ENCODE data around the gene KCNK7.

DNA sequence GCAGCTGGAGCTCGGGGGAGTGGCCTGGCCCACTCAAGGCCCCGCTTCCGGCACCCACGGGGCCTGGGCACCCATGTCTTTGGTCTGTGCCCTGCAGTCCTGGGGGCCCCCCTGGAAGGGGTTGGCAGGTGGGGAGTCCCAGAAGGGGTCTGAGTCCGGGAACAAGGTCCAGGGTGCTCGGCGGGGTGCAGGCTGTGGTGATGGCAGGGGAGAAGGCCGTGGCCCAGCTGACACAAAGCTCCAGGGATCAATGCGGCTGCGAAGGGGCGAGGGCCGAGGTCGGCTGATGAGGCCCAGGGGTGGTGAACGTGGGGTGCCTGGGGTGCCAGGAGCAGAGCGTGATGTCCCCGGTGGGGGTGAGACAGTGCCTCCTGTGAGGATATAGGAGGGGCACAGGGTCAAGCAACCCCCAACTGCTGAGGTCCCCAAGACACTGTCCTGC is 2.7 kb upstream of the KCNK7 start:
- TF ChIP-seq POLR2A (IDR thresholded peaks at IDR 0.05; ENCODE audit: extremely low read depth, insufficient read length) (no peak), MYC (IDR thresholded peaks at IDR 0.05; ENCODE audit: low read depth, low read length) (no peak)
- TF ChIP-seq, protein P1, sequence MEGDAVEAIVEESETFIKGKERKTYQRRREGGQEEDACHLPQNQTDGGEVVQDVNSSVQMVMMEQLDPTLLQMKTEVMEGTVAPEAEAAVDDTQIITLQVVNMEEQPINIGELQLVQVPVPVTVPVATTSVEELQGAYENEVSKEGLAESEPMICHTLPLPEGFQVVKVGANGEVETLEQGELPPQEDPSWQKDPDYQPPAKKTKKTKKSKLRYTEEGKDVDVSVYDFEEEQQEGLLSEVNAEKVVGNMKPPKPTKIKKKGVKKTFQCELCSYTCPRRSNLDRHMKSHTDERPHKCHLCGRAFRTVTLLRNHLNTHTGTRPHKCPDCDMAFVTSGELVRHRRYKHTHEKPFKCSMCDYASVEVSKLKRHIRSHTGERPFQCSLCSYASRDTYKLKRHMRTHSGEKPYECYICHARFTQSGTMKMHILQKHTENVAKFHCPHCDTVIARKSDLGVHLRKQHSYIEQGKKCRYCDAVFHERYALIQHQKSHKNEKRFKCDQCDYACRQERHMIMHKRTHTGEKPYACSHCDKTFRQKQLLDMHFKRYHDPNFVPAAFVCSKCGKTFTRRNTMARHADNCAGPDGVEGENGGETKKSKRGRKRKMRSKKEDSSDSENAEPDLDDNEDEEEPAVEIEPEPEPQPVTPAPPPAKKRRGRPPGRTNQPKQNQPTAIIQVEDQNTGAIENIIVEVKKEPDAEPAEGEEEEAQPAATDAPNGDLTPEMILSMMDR (IDR thresholded peaks at IDR 0.05; ENCODE audit: low read depth, low read length): no peak

All from NB4 (cell line).